Measurements from ENCODE around the gene WWC2.

- no peak for TF ChIP-seq CTCF (IDR thresholded peaks at IDR 0.05)
- TF ChIP-seq POLR2A (IDR thresholded peaks at IDR 0.05): no peak
Measured at GRCh38 chr4:183284965-183285364, 185.9 kb downstream of the WWC2 start.

Data from uterus (tissue), 2 donors.